Natural killer cell (primary cell): ENCODE measurements around the gene FUBP3. TPM values are rescaled to one million over a fixed set of nuclear protein-coding genes. Genes with fewer than 3 reads are reported as not detected.

Experiments used
- ATAC-seq, 3 donors: fragments of 150-1000 bp in 2 of 3; fragments of 200-7000 bp in 1 of 3; cut with Tn5 transposase; 1 replicate in 1 of 3; 2 replicates in 2 of 3; pipeline ENCODE4 v1.10.0; 2021; ENCODE audit warnings: mild to moderate bottlenecking in 2 of 3, moderate library complexity in 2 of 3
- DNase-seq, 2 donors: peaks; one replicate each; pipeline versions ENCODE4 v3.0.0 to v3.0.0-alpha.2; 2013 to 2021; ENCODE audit warnings: mixed read lengths in 1 of 2
- H3K27ac ChIP-seq: one replicate; pipeline ENCODE4 v1.5.1; 2013; ENCODE audit warnings: mild to moderate bottlenecking, low read length
- H3K27me3 ChIP-seq: one replicate; pipeline ENCODE4 v1.6.1; 2013; ENCODE audit warnings: low read length; ENCODE audit not compliant: control insufficient read depth, insufficient read depth
- H3K36me3 ChIP-seq: one replicate; pipeline ENCODE4 v1.6.1; 2013; ENCODE audit warnings: low read length; ENCODE audit not compliant: control insufficient read depth, insufficient read depth
- H3K4me1 ChIP-seq: one replicate; pipeline ENCODE4 v1.6.1; 2013; ENCODE audit warnings: low read length; ENCODE audit not compliant: control insufficient read depth, insufficient read depth
- H3K4me3 ChIP-seq: one replicate; pipeline ENCODE4 v1.5.1; 2013; ENCODE audit warnings: low read length
- H3K9me3 ChIP-seq: one replicate; pipeline ENCODE4 v1.6.1; 2013; ENCODE audit warnings: low read length; ENCODE audit not compliant: control insufficient read depth, insufficient read depth
- H3K27ac Mint-ChIP-seq, 2 donors: one replicate each; pipeline ENCODE4 v1.8.0; 2022; ENCODE audit warnings: mild to moderate bottlenecking in 2 of 2, mixed read lengths in 2 of 2, moderate library complexity in 1 of 2
- H3K27me3 Mint-ChIP-seq, 2 donors: one replicate each; pipeline ENCODE4 v1.8.0; 2022; ENCODE audit warnings: low read depth in 2 of 2, mixed read lengths in 2 of 2
- H3K36me3 Mint-ChIP-seq: one replicate; pipeline ENCODE4 v1.8.0; 2022; ENCODE audit warnings: mixed read lengths
- H3K4me1 Mint-ChIP-seq, 2 donors: one replicate each; pipeline ENCODE4 v1.8.0; 2022; ENCODE audit warnings: mixed read lengths in 2 of 2
- H3K4me3 Mint-ChIP-seq: one replicate; pipeline ENCODE4 v1.8.0; 2022; ENCODE audit warnings: mild to moderate bottlenecking, moderate library complexity, mixed read lengths
- H3K9me3 Mint-ChIP-seq, 2 donors: one replicate each; pipeline ENCODE4 v1.8.0; 2022; ENCODE audit warnings: mixed read lengths in 2 of 2
- WGBS: methylation state at CpG from one replicate; pipeline ENCODE4 v1.1.7; 2013; ENCODE audit warnings: missing lambda C conversion rate; ENCODE audit not compliant: insufficient coverage; 5-methylcytosine and 5-hydroxymethylcytosine counted together
- intact Hi-C: fragments of 100-400 bp; cut with micrococcal nuclease; formaldehyde crosslinking; loops from one replicate; pipeline ENCODE4 v1.14.2; 2022
- total RNA-seq, 4 donors: library from RNA; stranded (reverse); fragments of 120-200 nt in 1 of 4; gene quantifications; one replicate each; pipeline versions ENCODE4 v1.2.3 to v1.2.4, GENCODE V29; 2013 to 2022
- TF ChIP-seq, protein P1 (sequence below): fragments of 200-600 bp; IDR thresholded peaks from one replicate; pipeline ENCODE4 v1.8.0; 2022; ENCODE audit warnings: antibody characterized with exemption

Gene FUBP3
- total RNA-seq = 10 to 100 TPM; 40.8 to 45.2 (median 41.3) TPM
- total RNA-seq (2013) = 33.5 TPM

- intact Hi-C loops = no loop called here
- no peaks in the 10 kb centered on the region for H3K27me3 ChIP-seq
- WGBS = under 1% methylated on average over 74 of the region's 74 CpGs
- H3K4me1 ChIP-seq = peaks cover 17% of the 10 kb centered on the region
- no peaks in the 10 kb centered on the region for H3K36me3 ChIP-seq
- Mint-ChIP-seq H3K9me3 (no peaks in the 10 kb centered on the region), H3K4me1 (peaks cover 32 to 37% of the 10 kb centered on the region in 2 donors), H3K4me3 (peak within 1 kb of the TSS; percentile 87), H3K27me3 (no peaks in the 10 kb centered on the region), H3K36me3 (no peaks in the 10 kb centered on the region), H3K27ac (peak within 1 kb of the TSS; percentile 84 to 86)
- TF ChIP-seq, protein P1, sequence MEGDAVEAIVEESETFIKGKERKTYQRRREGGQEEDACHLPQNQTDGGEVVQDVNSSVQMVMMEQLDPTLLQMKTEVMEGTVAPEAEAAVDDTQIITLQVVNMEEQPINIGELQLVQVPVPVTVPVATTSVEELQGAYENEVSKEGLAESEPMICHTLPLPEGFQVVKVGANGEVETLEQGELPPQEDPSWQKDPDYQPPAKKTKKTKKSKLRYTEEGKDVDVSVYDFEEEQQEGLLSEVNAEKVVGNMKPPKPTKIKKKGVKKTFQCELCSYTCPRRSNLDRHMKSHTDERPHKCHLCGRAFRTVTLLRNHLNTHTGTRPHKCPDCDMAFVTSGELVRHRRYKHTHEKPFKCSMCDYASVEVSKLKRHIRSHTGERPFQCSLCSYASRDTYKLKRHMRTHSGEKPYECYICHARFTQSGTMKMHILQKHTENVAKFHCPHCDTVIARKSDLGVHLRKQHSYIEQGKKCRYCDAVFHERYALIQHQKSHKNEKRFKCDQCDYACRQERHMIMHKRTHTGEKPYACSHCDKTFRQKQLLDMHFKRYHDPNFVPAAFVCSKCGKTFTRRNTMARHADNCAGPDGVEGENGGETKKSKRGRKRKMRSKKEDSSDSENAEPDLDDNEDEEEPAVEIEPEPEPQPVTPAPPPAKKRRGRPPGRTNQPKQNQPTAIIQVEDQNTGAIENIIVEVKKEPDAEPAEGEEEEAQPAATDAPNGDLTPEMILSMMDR = no peak
- ATAC-seq (peak; percentile 75 to 88 (median 81)), DNase-seq (peak; percentile 72 to 93)
- H3K27ac ChIP-seq = peak within 1 kb of the TSS; percentile 84
- H3K9me3 ChIP-seq = no peaks in the 10 kb centered on the region
- peak within 1 kb of the TSS; percentile 95 for H3K4me3 ChIP-seq
Observed at GRCh38 chr9:130578865-130579737, at the start of gene FUBP3. Gene FUBP3 (plus strand): TSS chr9:130579577. CDS start chr9:130579681, 104 bp downstream.

DNA sequence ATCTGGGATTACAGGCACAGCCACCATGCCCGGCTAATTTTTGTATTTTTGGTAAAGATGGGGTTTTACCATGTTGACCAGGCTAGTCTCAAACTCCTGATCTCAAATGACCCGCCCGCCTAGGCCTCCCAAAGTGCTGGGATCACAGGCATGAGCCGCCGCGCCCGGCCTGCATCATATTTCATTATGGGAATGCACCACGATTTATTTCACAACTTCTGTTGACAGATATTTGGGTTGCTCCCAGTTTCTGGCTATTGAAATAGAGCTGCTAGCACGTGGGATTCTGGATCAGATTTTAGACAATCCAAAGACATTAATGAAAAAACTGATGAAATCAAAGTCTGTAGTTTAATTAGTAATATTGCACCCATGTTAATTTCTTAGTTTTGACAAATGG is 48.4 kb upstream of the FUBP3 start:
- TF ChIP-seq, protein P1 = no peak
- Histone ChIP-seq H3K36me3 (no peaks in the 10 kb centered on the region), H3K4me3 (no peak overlapping the region), H3K4me1 (no peaks in the 10 kb centered on the region), H3K9me3 (no peaks in the 10 kb centered on the region), H3K27ac (no peak overlapping the region), H3K27me3 (no peaks in the 10 kb centered on the region)
- Mint-ChIP-seq H3K4me3 (no peak overlapping the region), H3K36me3 (no peaks in the 10 kb centered on the region), H3K27ac (no peak overlapping the region), H3K9me3 (no peaks in the 10 kb centered on the region), H3K4me1 (no peaks in the 10 kb centered on the region), H3K27me3 (peaks cover 14 to 23% of the 10 kb centered on the region in 2 donors)
- 87% methylated on average over 8 of the region's 9 CpGs for WGBS
- intact Hi-C loops = no loop called here
- ATAC-seq (no peak), DNase-seq (no peak)

- TF ChIP-seq, protein P1 = no peak
- Histone ChIP-seq H3K4me1 (no peaks in the 10 kb centered on the region), H3K27me3 (peaks cover 1% of the 10 kb centered on the region), H3K9me3 (no peaks in the 10 kb centered on the region), H3K4me3 (no peak overlapping the region), H3K27ac (no peak overlapping the region), H3K36me3 (no peaks in the 10 kb centered on the region)
- DNase-seq (no peak), ATAC-seq (no peak)
- Mint-ChIP-seq H3K27ac (no peak overlapping the region), H3K36me3 (no peaks in the 10 kb centered on the region), H3K4me3 (no peak overlapping the region), H3K4me1 (no peaks in the 10 kb centered on the region), H3K27me3 (peaks cover 20 to 27% of the 10 kb centered on the region in 2 donors), H3K9me3 (no peaks in the 10 kb centered on the region)
- intact Hi-C loops = no loop called here
- WGBS = 96% methylated on average over 7 of the region's 8 CpGs
Observed at GRCh38 chr9:130531670-130532069, 47.7 kb upstream of the FUBP3 start.
